HL-60 (cell line): ENCODE data around the gene ALDH3A1.

Experiments used
- DNase-seq, 2 experiments: peaks; one replicate each; pipeline ENCODE4 v3.0.0-alpha.2; 2010 to 2020; ENCODE audit warnings: low read depth in 1 of 2, low spot score in 1 of 2
- H3K27ac ChIP-seq: fragments of 250-450 bp; sonication (Bioruptor Pico); replicated peaks from 2 replicates; pipeline ENCODE4 v1.5.1; 2020; ENCODE audit warnings: mild to moderate bottlenecking, moderate library complexity
- H3K27me3 ChIP-seq: fragments of 250-450 bp; sonication (Bioruptor Pico); 2 replicates; pipeline ENCODE4 v1.5.1; 2021; ENCODE audit warnings: mild to moderate bottlenecking, moderate library complexity; ENCODE audit not compliant: insufficient read depth, poor library complexity, severe bottlenecking
- H3K4me3 ChIP-seq: replicated peaks from 2 replicates; pipeline ENCODE4 v1.5.1; 2011; ENCODE audit warnings: mild to moderate bottlenecking, control low read depth, low read length; ENCODE audit not compliant: insufficient read depth
- CTCF ChIP-seq: IDR thresholded peaks from one replicate; pipeline ENCODE4 v1.5.1; 2011; ENCODE audit warnings: low read length, control low read depth, inconsistent platforms; ENCODE audit not compliant: insufficient read depth
- GABPA ChIP-seq: IDR thresholded peaks from 2 replicates; pipeline ENCODE4 v1.6.1; 2012; ENCODE audit warnings: low read depth
- POLR2AphosphoS5 ChIP-seq: IDR thresholded peaks from 2 replicates; pipeline ENCODE4 v1.6.1; 2012; ENCODE audit warnings: low read depth
- REST ChIP-seq: IDR thresholded peaks from 2 replicates; pipeline ENCODE4 v1.6.1; 2012; ENCODE audit warnings: low read depth; ENCODE audit not compliant: insufficient replicate concordance
- SPI1 ChIP-seq: IDR thresholded peaks from 2 replicates; pipeline ENCODE4 v1.6.1; 2012; ENCODE audit warnings: low read depth, mild to moderate bottlenecking, borderline replicate concordance

The ALDH3A1 gene

GRCh38 chr17:19750020-19750572 is 2.0 kb upstream of the ALDH3A1 start:
- no peak for DNase-seq
- H3K4me3 ChIP-seq: no peak overlapping the region
- no peak overlapping the region for H3K27ac ChIP-seq
- TF ChIP-seq SPI1 (no peak), CTCF (no peak), GABPA (no peak), REST (no peak), POLR2AphosphoS5 (no peak)
- no peaks in the 10 kb centered on the region for H3K27me3 ChIP-seq

GRCh38 chr17:19748807-19749193 is 702 bp upstream of the ALDH3A1 start:
- Histone ChIP-seq H3K27ac (no peak overlapping the region), H3K27me3 (no peaks in the 10 kb centered on the region), H3K4me3 (no peak overlapping the region)
- TF ChIP-seq POLR2AphosphoS5 (no peak), CTCF (no peak), REST (no peak), GABPA (no peak), SPI1 (no peak)
- no peak for DNase-seq

- Histone ChIP-seq H3K4me3 (no peak overlapping the region), H3K27me3 (no peaks in the 10 kb centered on the region), H3K27ac (no peak overlapping the region)
- TF ChIP-seq GABPA: no peak
- no peak for TF ChIP-seq REST
- TF ChIP-seq POLR2AphosphoS5: no peak
- TF ChIP-seq CTCF: no peak
- no peak for TF ChIP-seq SPI1
- no peak for DNase-seq
Measured at GRCh38 chr17:19747159-19747719, 859 bp downstream of the ALDH3A1 start.
